HG03575 (cell line): ENCODE results near the gene OR5H14.
"Not testable (repeated sequence)": the region's sequence is repeated elsewhere in the genome, so short reads cannot be mapped to it uniquely, and the experiment has no call there.

Experiments used
- ATAC-seq: cut with Tn5 transposase; IDR thresholded peaks from one replicate; pipeline ENCODE4 v1.9.1; 2021; ENCODE audit not compliant: unreplicated experiment, insufficient number of reproducible peaks, low FRiP score; ENCODE audit errors: extremely low read depth

Gene OR5H14

DNA sequence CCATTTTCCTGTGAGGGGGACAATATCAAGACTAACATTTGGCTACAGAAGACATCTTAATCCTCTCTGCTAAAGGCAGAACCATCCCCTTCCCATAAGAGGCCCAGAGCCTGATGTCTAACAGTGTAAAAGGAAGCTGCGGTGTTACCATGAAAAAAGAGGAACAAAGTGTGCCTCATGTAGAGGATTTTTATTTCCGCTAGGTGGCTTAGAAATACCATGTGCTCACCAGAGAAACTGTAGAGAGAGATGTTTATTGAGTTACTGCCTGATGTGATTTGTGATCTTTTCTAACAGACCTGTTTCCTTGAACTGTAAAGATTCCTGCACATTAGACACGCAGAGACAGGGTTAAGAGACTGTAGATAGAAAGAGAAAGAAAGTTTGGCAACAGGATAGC lies 41.3 kb downstream of the OR5H14 start:
- no peak for ATAC-seq

DNA sequence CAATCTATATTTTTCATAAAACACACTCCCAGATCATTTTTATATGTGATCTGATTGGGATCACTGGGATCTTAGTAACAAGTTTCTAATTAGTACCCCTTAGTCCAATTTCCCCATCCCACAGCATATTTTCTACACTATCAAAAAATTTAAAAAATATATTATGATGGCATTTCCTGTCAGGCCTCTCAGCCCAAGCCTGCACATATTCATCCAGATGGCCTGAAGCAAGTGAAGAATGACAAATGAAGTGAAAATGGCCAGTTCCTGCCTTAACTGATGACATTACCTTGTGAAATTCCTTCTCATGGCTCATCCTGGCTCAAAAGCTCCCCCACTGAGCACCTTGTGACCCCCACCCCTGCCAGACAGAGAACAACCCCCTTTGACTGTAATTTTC lies 43.6 kb downstream of the OR5H14 start:
- ATAC-seq = not testable (repeated sequence)

DNA sequence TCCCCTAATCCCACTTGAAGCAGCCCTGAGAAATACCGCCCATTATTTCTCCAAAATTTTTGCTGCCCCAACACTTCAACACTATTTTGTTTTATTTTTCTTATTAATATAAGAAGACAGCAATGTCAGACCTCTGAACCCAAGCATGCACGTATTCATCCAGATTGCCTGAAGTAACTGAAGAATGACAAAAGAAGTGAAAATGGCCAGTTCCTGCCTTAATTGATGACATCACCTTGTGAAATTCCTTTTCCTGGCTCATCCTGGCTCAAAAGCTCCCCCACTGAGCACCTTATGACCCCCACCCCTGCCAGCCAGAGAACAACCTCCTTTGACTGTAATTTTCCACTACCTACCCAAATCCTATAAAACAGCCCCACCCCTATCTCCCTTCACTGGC lies 49.0 kb downstream of the OR5H14 start:
- ATAC-seq = not testable (repeated sequence)

DNA sequence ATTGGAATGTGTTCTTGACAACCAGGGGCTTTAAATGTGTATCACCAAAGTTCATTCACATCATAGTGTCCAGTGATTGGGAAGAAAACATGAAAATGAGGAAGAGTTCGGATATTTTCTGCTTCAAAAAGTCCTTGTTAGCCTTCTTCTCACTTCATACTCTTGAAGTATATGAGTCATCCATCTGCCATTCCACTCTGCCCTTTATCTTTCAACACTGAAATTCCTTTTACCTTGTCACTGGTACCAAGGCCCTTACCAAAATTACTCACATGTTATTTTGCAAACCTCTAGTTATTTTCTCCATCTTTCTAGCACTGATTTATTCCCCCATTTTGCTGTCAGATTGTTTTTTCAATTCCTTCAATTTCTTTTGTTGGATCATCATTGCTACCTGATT lies 51.7 kb downstream of the OR5H14 start:
- ATAC-seq = no peak
